DMS53 treated with DMSO at 0.1 percent for 48 hours (cell line): ENCODE results near the gene SERTAD1.
"Not testable (repeated sequence)": the region's sequence is repeated elsewhere in the genome, so short reads cannot be mapped to it uniquely, and the experiment has no call there.

Source experiments
- DNase-seq: peaks from one replicate; lab custom pipeline; 2025; ENCODE audit not compliant: unreplicated experiment; lab: John Stamatoyannopoulos, UW

SERTAD1 gene

GRCh38 chr19:40422748-40423566 is 2.8 kb downstream of the SERTAD1 start:
- no peak for DNase-seq

- DNase-seq: no peak
Measured at GRCh38 chr19:40421993-40422747, 3.6 kb downstream of the SERTAD1 start.

- peak; percentile 92 for DNase-seq
Measured at GRCh38 chr19:40420766-40421765, 4.7 kb downstream of the SERTAD1 start.

- DNase-seq: no peak
Measured at GRCh38 chr19:40420451-40420765, 5.4 kb downstream of the SERTAD1 start.

GRCh38 chr19:40419780-40420179 is 6.0 kb downstream of the SERTAD1 start:
- no peak for DNase-seq

GRCh38 chr19:40419066-40419612 is 6.7 kb downstream of the SERTAD1 start:
- no peak for DNase-seq

- DNase-seq: no peak
Measured at GRCh38 chr19:40418040-40418439, 7.8 kb downstream of the SERTAD1 start.

- no peak for DNase-seq
Measured at GRCh38 chr19:40417643-40417981, 8.2 kb downstream of the SERTAD1 start.

GRCh38 chr19:40416918-40417642 is 8.7 kb downstream of the SERTAD1 start:
- DNase-seq: no peak

- DNase-seq: no peak
Measured at GRCh38 chr19:40415768-40416167, 10.0 kb downstream of the SERTAD1 start.

- DNase-seq: no peak
Measured at GRCh38 chr19:40414542-40415535, 11.0 kb downstream of the SERTAD1 start.

- DNase-seq: no peak
Measured at GRCh38 chr19:40413291-40413845, 12.4 kb downstream of the SERTAD1 start, which contains the start of gene PRX. PRX (minus strand) TSS chr19:40413378; CDS start chr19:40407932, 5,446 bp downstream.

- DNase-seq: no peak
Measured at GRCh38 chr19:40412866-40413265, 12.9 kb downstream of the SERTAD1 start.

- DNase-seq: no peak
Measured at GRCh38 chr19:40411958-40412499, 13.8 kb downstream of the SERTAD1 start.

GRCh38 chr19:40411125-40411842 is 14.5 kb downstream of the SERTAD1 start:
- no peak for DNase-seq

- no peak for DNase-seq
Measured at GRCh38 chr19:40410030-40410389, 15.8 kb downstream of the SERTAD1 start.

- DNase-seq: not testable (repeated sequence)
Measured at GRCh38 chr19:40408598-40408925, 17.2 kb downstream of the SERTAD1 start.
